Renal cortex interstitium (tissue), 11 donors: ENCODE data around the gene CARHSP1. TPM values are rescaled to one million over a fixed set of nuclear protein-coding genes. Genes with fewer than 3 reads are reported as not detected.
"Not testable (repeated sequence)": the region's sequence is repeated elsewhere in the genome, so short reads cannot be mapped to it uniquely, and the experiment has no call there.

Source experiments
- DNase-seq, 11 donors: peaks; one replicate each; pipeline ENCODE4 v3.0.0-alpha.2; 2013; ENCODE audit warnings: low read depth in 9 of 11, low spot score in 4 of 11; ENCODE audit errors: extremely low read depth in 1 of 11
- polyA plus RNA-seq, 3 donors: library from polyadenylated mRNA; unstranded; fragments of 120-200 nt; gene quantifications; one replicate each; pipeline ENCODE4 v1.2.1, GENCODE V29; 2013; ENCODE audit not compliant: insufficient read length in 3 of 3

The CARHSP1 gene
- polyA plus RNA-seq, 3 donors = 64.2 to 90.1 (median 77.0) TPM

DNA sequence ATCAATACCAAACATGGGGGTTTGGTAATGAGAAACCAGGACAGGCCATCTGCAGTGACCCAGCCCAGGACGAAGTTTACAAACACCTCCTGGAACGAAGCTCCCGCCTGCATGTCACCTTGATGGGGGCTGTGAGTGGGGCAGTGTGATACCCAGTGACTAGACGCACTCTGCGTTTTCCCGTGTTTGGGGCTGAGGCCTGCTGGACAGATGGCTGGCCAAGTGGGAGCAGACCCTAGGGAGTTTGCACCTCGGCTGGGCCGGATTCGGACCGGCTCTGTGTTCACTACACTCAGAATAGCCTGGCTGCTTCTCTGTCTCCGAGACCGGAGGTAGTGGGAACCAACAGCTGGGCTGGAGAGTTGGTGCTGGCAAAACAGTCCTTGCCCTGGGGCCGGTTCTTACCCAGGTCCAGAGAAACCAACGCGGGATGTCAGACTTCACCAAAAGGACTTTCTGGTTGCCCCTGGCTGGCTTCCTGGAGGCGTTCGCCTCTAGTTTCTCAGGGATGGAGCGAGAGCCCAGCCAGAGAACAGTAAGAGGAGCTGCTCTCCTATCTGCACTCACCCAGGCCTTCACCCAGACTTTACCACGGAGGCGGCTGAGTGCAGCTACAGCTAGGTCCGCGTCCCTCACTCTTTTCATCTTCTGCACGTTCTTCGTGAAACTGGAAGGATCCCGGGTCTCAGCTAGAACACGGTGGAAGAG, 20.4 kb downstream of the CARHSP1 start:
- DNase-seq = no peak

DNA sequence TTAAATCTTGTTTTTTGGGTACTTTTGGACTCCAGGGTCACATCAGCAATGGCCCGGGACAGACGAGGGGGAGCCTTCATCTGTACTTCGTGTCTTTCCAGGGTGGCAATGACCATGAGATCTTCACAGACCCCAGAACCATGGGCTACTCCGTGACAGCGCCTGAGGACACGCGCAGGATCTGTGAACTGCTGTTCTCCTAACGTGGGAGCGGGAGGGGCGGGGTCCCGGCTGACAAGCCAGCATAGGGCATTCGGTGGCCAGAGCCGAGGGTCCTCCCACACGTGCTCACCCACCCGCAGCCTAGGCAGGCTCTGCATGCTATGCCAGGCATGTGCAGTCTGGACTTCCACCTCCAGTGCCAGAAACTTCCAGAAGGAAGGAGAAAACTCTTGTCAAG, 21.2 kb downstream of the CARHSP1 start:
- no peak for DNase-seq

DNA sequence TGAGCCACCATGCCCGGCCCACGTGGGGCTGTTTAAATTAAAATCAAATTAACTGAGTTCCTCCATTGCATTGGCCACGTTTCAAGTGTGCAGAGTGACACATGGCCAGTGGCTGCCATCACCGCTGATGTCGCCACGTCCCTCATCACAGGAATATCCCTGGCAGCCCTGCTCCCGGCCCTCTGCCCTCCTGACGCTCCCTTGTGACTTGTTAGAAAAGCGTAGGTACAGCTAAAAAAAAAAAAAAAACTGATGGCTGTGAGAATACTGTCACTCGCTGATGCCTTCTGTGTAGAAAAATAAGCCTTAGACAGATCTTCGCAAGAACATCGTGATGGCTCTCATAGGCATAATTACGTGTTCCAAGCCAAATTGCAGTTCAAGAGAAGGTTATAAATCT, 21.7 kb downstream of the CARHSP1 start:
- DNase-seq = no peak

DNA sequence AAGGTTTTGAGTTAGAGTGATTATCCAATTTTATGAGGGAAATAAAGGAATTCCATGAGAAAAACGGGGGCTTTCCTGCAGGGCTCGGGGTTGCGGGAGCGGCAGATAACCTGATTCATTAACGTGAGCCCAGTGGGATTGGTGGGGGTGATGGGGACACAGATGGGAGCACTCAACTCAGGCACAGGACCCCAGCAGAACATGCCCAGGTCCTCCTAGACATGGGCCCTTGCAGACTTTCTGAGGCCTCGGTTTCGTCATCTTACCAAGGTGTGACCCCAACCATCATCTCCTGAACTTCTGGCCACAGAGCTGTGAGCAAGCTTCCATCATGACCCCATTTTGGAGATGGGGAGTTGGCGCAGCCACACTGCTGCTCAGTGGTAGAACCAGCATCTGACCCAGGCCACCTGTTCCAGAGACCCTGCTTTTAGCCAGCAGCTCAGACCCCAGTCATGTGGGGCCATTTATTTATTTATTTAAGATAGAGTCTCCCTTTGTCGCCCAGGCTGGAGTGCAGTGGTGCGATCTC, 22.3 kb downstream of the CARHSP1 start:
- DNase-seq = no peak

DNA sequence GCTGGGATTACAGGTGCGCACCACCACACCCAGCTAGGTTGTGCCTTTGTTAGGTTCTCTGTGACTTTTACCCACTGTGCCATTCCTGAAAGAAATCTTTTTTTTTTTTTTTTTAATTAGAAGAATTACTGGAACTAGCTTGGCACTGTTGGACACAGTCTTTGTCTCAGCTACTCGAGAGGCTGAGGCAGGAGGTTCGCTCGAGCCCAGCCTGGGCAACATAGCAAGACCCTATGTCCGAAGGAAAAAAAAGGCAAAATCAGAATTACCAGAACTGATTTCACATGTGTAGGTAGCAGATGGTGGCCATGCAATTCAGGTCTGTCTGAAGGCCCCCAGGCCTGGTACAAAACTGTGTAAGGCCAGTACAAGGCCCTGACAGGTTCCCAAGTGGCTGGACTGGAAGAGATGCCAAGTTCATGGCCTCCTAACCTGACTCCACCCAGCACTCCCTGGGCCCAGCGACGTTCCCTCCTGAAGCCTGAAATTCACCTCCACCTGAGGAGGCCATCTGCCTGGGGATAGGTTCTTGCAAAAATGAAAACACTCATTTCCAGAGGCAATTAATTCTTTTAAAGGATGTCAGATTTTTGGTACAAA, 23.0 kb downstream of the CARHSP1 start:
- no peak for DNase-seq

DNA sequence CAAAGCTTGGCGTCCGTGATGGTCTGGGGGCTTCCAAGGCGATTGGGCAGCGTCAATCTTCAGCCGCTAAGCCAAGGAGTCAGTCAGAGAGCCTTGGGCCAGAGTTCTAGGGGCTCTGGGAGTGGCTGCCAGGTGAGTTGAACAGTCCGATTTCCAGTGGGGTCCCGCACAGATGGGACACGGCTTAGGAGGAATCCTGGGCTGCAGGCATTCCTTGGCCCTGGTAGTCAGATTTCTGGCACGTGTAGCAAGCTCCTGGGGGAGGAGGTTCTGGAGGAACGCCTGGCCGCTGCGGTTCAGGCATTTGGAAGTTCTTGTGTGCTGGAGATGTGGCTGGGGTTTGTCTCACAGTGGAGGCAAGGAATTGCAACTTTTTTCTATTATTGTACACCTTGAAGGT, 25.5 kb downstream of the CARHSP1 start:
- DNase-seq = not testable (repeated sequence)

DNA sequence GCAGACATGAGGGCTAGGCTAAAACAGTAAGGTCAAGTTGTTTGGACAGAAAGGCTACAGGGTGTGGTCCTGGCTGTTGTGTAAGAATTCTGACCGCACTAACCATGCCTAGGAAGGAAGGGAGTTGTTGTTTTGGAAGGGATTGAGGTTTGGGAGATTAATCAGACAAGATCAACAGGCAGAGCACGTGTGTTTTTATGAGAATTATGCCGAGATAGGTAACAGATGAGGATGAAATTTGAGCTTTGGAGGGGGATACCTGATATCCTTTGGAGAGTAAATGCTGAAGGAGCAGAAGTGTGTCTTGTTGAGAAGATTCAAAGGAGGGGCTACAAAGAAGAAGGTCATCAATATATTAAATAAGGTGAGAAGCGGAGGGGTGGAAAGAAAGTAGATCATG, 26.8 kb downstream of the CARHSP1 start:
- not testable (repeated sequence) for DNase-seq

DNA sequence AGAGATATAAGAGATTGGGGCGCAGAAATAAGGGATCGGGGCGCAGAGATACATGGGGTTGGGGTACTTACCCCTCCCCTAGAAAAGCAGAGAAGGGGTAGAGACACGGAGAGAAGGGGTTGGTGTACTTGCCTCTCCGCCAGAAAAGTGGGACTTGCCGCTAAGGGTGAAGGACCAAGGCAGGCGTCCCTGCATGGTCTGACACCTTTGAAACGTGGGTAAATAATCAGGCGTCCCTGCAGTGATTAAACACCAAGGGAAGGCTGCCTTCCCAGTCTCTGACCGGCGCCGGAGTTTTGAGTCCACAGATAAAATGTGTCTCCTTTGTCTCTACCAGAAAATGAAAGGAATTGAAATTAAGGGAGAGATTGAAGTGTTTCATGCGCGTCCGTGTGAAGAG, 31.2 kb downstream of the CARHSP1 start:
- not testable (repeated sequence) for DNase-seq

DNA sequence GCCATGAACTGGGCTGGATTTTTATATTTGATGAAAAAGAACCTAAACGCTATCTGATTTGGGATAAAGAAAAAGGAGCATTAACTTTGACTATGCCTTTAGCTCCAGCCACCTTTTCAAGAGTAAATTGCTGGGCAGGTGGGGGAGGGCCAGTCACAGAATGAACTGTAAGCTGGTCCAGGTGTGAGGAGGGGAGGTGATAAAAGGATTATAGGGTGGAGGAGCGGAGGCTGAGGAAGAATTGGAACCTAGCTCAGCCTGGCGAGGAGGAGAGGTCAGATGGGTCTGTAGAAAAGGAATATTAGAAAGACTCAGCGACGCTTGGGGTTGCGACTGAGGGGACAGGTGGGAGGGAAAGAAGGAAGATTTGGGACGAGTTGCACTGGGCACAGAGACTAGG, 32.0 kb downstream of the CARHSP1 start:
- DNase-seq = not testable (repeated sequence)

DNA sequence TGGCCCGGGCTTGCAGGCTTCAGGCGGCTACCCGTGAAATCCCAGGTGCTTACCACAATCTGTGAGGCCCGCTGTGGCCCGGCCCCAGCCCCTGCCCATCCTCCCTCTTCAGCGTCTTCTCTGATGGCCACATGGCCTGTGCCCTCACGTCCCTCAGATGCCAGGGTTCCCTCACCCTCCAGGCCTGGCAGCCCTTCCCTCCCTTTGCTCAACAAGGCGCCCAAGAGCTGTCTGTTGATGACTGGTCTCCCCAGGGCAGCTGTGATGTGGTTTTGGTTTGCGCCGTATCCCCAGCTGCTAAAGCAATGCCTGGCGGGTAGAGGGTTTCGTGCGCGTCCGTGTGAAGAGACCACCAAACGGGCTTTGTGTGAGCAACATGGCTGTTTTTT, 36.1 kb downstream of the CARHSP1 start:
- no peak for DNase-seq

DNA sequence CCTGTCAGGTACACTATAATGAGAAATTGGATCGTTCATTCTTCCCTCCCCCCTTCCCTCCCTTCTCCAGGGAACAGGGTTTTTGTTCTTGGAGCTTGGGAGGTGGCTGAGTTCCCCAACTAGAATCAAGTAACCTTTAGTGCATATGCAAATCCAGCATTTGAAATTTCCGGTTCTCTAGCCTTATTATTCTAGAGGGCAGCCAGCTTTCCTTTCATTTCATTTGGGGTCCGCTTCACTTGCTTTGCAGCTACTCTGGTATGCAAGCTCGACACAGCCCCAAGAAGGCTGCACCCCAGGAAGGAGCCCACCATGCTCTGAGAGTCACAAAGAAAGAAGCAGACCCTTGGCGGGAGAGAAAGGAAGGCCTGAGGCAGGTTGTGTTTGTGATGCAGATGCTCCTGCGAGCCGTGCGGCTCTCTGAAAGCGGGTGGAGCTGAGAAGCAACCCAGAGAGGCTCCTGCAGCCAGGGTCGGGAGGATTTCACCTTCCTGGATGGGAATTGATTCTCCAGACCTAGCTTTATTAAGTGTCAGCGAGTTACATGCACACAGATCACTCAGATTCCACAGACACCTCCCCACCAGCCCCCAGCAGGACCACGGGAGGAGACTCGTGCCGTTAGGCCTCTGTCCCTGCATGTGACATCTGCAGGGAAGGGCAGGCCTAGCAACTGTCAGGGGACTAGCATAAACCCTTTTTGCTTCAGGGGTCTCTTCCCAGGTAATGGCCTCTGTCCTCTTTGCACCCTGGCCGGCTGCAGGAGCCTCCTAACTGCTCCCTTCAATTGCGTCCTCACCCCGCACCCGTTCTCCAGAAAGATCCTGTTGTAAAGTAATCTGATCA, 36.7 kb downstream of the CARHSP1 start:
- no peak for DNase-seq

DNA sequence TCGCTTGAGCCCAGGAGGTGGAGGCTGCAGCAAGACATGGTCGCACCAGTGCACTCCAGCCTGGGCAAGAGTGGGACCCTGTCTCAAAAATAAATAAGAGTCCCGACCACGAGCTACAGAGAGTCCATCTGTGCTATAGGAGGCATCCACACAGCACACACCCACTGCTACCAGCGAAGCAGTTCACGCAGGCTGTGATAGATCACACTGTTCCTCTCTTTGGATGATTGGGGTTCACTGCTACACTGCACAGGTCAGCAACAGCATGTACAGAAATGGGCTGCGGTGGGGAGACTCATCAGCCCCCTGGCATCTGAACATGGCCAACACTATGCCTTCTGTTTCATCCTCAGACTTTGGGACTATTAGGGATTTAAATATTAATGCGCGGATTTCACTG, 37.4 kb downstream of the CARHSP1 start:
- DNase-seq = no peak

DNA sequence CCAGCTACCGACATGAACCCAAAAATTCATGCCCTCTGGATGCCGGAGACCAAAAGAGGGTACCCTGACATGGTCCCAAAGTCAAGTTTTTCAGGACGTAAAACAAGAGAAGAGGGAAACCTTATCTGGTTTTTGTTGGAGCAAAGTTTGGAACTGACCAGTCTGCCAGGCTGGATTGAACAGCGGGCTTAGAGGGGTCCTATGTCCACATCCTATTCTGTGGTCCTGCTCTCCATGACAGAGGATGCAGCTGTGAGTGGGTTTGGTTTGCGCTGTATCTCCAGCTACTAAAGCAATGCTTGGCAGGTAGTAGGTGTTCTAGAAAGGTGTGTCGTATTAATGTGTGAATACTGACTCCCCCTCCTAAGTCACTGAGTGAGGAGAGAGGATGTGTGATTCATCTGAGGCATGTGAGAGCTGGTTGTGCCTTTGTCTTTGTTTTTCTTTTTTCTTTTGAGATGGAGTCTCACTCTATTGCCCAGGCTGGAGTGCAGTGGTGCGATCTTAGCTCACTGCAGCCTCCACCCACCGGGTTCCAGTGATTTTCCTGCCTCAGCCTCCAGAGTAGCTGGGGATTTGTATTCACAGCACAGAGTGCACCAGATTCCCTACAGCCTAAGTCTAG, 40.2 kb downstream of the CARHSP1 start:
- no peak for DNase-seq

DNA sequence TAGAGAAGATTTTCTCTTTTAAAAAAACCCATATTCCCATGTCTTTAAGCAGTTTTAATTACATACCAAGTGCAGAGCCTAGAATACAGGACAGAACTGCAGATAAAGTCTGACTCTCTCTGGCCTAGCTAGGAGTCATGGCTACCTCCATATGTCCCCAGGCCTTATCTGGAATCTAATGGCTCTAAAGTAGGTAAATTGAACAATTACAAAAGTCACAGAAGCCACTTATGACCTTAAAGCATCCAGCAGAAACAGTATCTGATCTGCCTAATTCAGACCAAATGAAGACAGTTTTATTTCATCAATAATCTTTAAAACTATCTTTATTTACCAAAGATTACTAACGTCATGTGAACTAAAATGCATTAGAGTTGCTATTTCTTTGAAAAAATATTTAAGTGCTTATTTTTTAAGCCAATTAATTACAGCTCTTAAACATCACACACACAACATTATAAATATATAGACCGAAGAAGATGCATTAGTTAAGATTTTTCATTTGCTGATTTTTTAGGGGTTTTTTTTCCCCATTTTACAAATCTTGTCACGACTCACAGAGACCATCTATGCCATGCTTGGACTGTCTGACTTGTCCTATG, 42.4 kb downstream of the CARHSP1 start:
- no peak for DNase-seq

DNA sequence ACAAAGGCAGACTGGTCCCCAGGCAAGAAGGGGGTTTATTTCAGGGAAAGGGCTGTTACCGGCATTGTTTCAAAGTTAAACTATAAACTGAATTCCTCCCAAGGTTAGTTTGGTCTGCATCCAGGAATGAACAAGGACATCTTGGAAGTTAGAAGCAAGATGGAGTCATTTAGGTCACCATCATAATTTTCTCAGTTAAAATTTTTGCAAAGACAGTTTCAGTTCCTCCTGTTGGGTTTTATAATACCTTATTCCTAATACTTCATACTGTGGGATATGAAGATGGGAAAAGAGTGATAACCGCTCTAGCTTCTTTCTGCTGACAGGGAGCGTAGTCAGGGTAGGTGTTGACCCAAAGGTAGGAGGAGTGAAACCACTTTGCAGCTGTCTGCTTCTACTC, 46.4 kb downstream of the CARHSP1 start:
- DNase-seq = no peak

DNA sequence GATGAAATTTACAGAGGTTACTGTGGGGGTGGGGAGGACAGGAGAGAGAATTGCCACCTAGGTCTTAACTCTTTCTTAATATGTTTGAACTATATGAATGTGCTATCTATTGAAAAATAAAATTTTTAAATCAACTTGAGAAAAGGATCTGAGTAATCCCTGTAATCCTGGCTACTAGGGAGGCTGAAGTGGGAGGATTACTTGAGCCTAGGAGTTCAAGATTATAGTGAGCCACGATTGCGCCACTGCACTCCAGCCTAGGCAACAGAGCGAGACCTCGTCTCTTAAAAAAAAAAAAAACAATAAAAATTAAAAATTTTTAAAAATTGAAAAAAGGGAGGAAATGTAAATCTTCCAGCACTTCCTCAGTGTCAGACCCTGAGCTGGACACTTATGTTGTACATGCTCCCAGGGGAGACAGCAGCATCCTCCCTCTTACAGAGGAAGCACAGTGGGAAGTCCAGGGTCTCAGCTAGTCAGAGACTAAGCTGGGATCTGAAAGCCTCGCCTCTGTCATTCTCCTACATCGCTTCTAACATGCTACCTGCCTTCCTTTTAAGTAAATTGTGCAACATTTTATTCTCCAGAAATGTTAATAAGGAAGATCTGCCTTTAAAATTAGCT, 49.3 kb downstream of the CARHSP1 start:
- no peak for DNase-seq

DNA sequence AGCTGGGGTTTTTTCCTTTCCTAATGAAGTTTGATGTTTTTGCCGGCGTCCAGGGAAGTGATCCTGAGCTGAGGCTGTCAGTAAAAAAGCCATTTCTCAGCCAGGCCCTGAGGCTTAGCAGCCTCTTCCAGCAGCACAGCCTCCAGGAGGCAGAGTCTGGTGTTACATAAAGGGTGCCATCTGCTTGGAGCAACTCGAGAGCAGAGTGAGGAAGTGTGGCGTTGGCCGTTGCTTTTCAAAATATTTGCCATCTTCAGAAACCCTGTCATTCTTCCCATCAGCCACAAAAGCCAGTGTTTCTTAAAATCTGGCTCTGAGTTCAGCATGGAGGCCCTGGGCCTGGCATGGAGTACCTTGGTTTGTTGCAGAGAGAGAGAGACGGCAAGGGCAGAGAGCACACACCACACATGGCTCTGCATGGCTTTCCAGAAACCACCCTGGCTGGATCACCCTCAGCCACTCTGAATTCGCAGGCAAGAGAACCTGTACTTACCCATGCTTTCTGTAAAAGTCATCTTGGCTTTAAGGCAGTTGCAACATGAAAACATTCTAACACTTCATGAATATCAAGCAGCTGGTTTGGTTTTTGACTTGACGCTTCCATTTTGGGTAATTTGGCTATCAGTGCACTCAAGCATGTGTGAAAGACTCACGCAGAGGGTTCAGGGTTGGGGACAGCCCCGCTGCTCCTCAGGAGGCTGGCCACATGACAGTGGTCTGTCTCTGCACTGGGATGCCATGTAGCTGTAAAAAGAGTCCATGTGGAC, 50.1 kb downstream of the CARHSP1 start:
- no peak for DNase-seq
